Erythroblast (primary cell): ENCODE results near the gene PTDSS2.

Experiments used
- DNase-seq, 2 experiments: peaks; one replicate each; lab custom pipeline; 2025; lab: John Stamatoyannopoulos, UW
- GATA1 ChIP-seq: IDR thresholded peaks from 2 replicates; pipeline ENCODE4 v1.6.1; 2011; ENCODE audit warnings: low read depth, mild to moderate bottlenecking, control low read depth, low read length, moderate library complexity
- POLR2A ChIP-seq: IDR thresholded peaks from 2 replicates; pipeline ENCODE4 v1.6.1; 2011; ENCODE audit warnings: mild to moderate bottlenecking, low read length

PTDSS2 gene

GRCh38 chr11:488062-488461 lies 38.0 kb downstream of the PTDSS2 start:
- DNase-seq: no peak
- no peak for TF ChIP-seq POLR2A
- TF ChIP-seq GATA1: no peak

DNA sequence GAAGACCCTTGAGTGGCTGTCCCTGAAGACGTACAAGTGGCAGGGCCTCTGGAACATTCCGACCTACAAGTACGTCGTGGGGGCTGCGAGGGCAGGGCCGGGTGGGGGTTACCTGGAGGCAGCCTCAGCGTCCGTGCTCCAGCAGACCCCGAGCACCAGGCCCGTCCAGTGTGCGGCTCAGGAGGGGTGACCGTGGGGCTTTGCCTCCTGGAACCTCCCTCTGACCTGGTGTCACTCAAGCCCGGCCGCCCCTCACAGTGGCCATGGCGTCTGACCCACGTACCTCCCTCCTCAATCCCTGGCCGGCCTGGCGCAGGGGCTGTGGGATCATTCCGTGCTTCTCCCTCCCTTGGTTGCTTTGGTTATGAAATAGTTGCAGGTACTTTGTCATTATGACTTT lies 38.5 kb downstream of the PTDSS2 start:
- TF ChIP-seq POLR2A (no peak), GATA1 (no peak)
- DNase-seq: no peak

GRCh38 chr11:488992-489391 lies 38.9 kb downstream of the PTDSS2 start:
- no peak for DNase-seq
- TF ChIP-seq POLR2A: no peak
- no peak for TF ChIP-seq GATA1

- no peak for DNase-seq
- no peak for TF ChIP-seq GATA1
Observed at GRCh38 chr11:489610-490185, 39.6 kb downstream of the PTDSS2 start.

DNA sequence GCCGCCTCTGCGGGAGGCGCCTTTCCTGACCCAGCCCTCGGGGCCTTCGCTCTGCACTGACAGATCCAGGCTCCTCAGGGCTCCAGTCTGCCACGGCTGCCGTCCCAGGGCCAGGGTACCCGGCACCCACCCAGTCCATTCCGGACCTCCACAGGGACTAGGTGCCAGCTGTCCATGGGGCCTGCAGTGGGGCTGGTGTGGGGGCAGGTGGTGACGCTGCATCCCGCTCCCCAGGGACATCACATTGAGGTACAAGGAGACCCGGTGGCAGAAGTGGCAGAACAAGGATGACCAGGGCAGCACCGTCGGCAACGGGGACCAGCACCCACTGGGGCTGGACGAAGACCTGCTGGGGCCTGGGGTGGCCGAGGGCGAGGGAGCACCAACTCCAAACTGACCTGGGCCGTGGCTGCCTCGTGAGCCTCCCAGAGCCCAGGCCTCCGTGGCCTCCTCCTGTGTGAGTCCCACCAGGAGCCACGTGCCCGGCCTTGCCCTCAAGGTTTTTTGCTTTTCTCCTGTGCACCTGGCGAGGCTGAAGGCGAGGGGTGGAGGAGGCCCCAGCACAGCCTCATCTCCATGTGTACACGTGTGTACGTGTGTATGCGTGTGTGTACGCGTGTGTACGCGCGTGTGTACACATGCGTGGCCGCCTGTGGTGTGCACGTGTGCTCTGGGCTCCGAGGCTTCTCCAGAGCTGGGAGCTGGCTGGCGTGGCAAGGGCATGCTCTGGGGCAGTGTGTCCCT lies 40.3 kb downstream of the PTDSS2 start:
- TF ChIP-seq POLR2A: no peak
- TF ChIP-seq GATA1: no peak
- no peak for DNase-seq

- no peak for DNase-seq
- no peak for TF ChIP-seq GATA1
- TF ChIP-seq POLR2A: no peak
Observed at GRCh38 chr11:490930-491260, 40.8 kb downstream of the PTDSS2 start.

DNA sequence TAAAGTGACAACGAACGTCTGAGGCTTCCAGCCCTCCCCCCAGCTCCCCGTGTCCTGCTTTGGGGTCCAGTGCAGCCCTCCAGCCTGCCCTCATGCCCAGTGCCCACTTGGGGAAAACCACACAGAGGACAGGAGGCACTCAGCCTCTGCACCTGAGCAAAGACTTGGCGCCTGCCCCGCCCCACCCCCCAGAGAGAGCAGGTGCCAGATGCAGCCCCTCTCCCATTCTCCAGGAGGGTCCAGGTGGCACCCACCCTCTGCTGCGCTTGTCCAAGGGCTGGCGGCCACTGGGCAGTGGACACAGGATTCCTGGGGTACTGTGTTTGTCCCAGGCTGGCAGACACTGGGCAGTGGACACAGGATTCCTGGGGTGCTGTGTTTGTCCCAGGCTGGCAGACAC lies 41.3 kb downstream of the PTDSS2 start:
- TF ChIP-seq POLR2A (no peak), GATA1 (no peak)
- DNase-seq: no peak

DNA sequence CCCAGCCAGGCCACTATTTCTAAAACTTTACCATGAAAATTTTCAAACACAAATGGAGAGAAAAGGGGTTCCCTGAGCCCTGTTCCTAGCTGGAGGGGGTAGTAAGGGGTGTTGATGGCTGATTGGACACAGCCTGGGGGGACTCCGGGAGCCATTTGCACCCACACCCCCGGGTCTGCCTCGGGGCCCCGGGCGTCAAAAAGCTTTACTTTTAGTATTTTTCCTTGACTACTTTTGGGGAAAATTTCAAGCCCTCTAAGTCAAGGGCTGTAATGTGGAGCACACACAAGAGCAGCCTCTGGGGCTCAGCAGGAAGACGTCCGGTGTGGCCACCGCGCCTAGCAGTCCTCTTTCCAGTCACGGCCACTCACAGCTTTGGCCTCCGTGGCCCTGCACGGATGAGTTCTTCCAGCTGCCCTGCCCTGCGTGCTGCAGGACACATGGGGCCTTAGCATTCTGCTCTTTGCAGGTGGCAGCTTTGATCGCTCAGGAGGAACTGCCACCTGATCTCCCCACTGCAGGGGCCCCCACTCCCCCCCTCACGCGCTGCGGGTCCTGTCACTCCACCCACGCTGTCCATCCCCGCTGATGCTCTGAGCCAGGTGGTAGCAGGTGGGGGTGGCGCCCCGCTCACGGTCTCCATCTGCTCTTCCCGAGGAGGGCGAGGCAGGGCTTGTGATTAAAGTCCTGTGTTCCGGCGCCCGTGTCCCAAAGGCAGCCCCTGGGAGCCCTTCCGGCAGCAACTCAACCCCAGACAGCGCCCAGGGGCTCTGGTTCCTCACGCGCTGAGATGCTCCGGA lies 42.5 kb downstream of the PTDSS2 start:
- no peak for DNase-seq
- TF ChIP-seq GATA1: no peak
- no peak for TF ChIP-seq POLR2A

DNA sequence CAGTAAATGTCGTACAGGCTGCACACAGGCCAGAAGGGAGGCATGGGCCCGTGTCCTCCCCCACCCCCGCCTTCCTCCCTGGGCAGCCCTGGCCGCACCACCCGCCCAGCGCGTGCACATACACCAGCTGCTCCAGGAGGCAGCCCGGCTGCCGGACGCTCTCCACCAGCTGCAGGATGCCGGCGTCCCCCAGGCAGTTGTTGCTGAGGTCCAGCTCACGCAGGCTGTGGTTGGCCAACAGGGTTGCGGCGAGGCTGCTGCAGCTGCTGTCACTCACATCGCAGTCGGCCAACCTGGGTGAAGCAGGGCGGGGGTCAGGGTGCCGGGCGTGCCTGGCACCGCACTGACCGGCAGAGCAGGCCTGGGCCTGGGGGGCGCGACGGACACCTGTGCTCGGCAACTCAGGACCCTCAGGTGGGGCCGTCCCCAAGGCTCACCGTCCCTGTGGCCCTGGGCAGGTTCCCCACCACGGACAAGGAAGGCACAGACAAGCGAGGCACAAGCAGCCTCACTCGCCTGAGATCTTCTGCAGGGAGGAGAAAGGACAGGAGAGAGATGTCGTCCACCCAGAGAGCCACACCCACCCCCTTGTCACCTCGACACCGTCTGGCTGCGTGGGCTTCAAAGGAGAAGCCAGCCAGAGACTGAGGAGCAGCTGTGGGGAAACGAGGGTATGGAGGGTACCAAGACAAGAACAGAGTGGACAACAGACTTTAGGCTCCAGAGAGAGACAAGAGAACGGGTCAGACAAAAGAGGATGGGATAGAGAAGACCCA lies 44.9 kb downstream of the PTDSS2 start:
- no peak for TF ChIP-seq GATA1
- TF ChIP-seq POLR2A: no peak
- no peak for DNase-seq

- no peak for DNase-seq
- TF ChIP-seq GATA1 (no peak), POLR2A (no peak)
Observed at GRCh38 chr11:495537-495931, 45.5 kb downstream of the PTDSS2 start.

- DNase-seq: no peak
- no peak for TF ChIP-seq POLR2A
- TF ChIP-seq GATA1: no peak
Observed at GRCh38 chr11:496834-497564, 46.9 kb downstream of the PTDSS2 start.

- TF ChIP-seq POLR2A (no peak), GATA1 (no peak)
Observed at GRCh38 chr11:497565-498296, 47.7 kb downstream of the PTDSS2 start.

More at GRCh38 chr11:497565-498296, 47.7 kb downstream of the PTDSS2 start:
- peak in 1 of 2 experiments; percentile 38 for DNase-seq
